IMR-90 (cell line): ENCODE measurements around the gene VRTN. TPM values are rescaled to one million over a fixed set of nuclear protein-coding genes. Genes with fewer than 3 reads are reported as not detected.

Source experiments
- ATAC-seq: fragments of 200-7000 bp; cut with Tn5 transposase; 2 replicates; pipeline ENCODE4 v1.9.1; 2020; ENCODE audit warnings: low read depth, mild to moderate bottlenecking, moderate library complexity
- BruUV-seq: library from RNA; stranded (reverse); fragments of 400-500 nt; replicated peaks from 2 replicates; lab custom pipeline; 2021; lab: Mats Ljungman, UMichigan
- CTCF ChIA-PET: fragments of 300-600 bp; formaldehyde crosslinking; extraction: SDS; loops from one replicate; lab custom pipeline; 2021; ENCODE audit warnings: antibody characterized with exemption; lab: Yijun Ruan, JAX
- POLR2A ChIA-PET: fragments of 300-600 bp; sonication (Branson Sonifier 250); formaldehyde crosslinking; loops from one replicate; lab custom pipeline; 2022; ENCODE audit warnings: antibody characterized with exemption; ENCODE audit not compliant: unreplicated experiment; lab: Charles Lee
- DNase-seq: peaks from one replicate; pipeline ENCODE4 v3.0.0; 2013
- H2AFZ ChIP-seq: replicated peaks from 2 replicates; pipeline ENCODE3; 2013; ENCODE audit warnings: low read length, mild to moderate bottlenecking; ENCODE audit not compliant: poor library complexity
- H2AK5ac ChIP-seq: 2 replicates; pipeline ENCODE4 v1.6.1; 2013; ENCODE audit warnings: low read depth, low read length, inconsistent platforms
- H2AK9ac ChIP-seq: replicated peaks from 2 replicates; pipeline ENCODE3; 2013; ENCODE audit warnings: mild to moderate bottlenecking, low read depth, low read length, moderate library complexity; ENCODE audit not compliant: poor library complexity
- H2BK120ac ChIP-seq: 2 replicates; pipeline ENCODE4 v1.6.1; 2013; ENCODE audit warnings: low read depth, low read length, inconsistent platforms
- H2BK15ac ChIP-seq: 3 replicates; pipeline ENCODE4 v1.6.1; 2013; ENCODE audit warnings: low read depth, low read length, inconsistent platforms
- H2BK20ac ChIP-seq: 2 replicates; pipeline ENCODE4 v1.6.1; 2013; ENCODE audit warnings: low read depth, mild to moderate bottlenecking, inconsistent platforms, low read length, moderate library complexity
- H2BK5ac ChIP-seq: 2 replicates; pipeline ENCODE4 v1.6.1; 2013; ENCODE audit warnings: mild to moderate bottlenecking, low read depth, low read length, inconsistent platforms; ENCODE audit not compliant: poor library complexity, severe bottlenecking
- H3K14ac ChIP-seq: replicated peaks from 2 replicates; pipeline ENCODE4 v1.6.1; 2013; ENCODE audit warnings: low read depth, low read length, inconsistent platforms
- H3K18ac ChIP-seq: 2 replicates; pipeline ENCODE4 v1.6.1; 2013; ENCODE audit warnings: low read depth, low read length, control low read depth
- H3K23ac ChIP-seq: 2 replicates; pipeline ENCODE4 v1.6.1; 2013; ENCODE audit warnings: low read depth, low read length, inconsistent platforms
- H3K27ac ChIP-seq: 2 replicates; pipeline ENCODE4 v1.5.1; 2013; ENCODE audit warnings: mild to moderate bottlenecking, control low read depth, low read length; ENCODE audit not compliant: insufficient read depth
- H3K27me3 ChIP-seq: 2 replicates; pipeline ENCODE4 v1.6.1; 2013; ENCODE audit warnings: low read length; ENCODE audit not compliant: control insufficient read depth, insufficient read depth
- H3K36me3 ChIP-seq: 2 replicates; pipeline ENCODE4 v1.6.1; 2013; ENCODE audit warnings: low read length, mixed read lengths; ENCODE audit not compliant: control insufficient read depth, insufficient read depth
- H3K4ac ChIP-seq: 2 replicates; pipeline ENCODE4 v1.6.1; 2013; ENCODE audit warnings: low read depth, low read length, inconsistent platforms
- H3K4me1 ChIP-seq: 2 replicates; pipeline ENCODE4 v1.6.1; 2013; ENCODE audit warnings: low read length, mixed read lengths; ENCODE audit not compliant: control insufficient read depth, insufficient read depth
- H3K4me2 ChIP-seq: 2 replicates; pipeline ENCODE4 v1.6.1; 2013; ENCODE audit warnings: low read depth, mild to moderate bottlenecking, control low read depth, low read length, moderate library complexity
- H3K4me3 ChIP-seq: 2 replicates; pipeline ENCODE4 v1.5.1; 2013; ENCODE audit warnings: low read depth, mild to moderate bottlenecking, control low read depth, low read length, moderate library complexity; ENCODE audit not compliant: insufficient read depth
- H3K56ac ChIP-seq: 2 replicates; pipeline ENCODE4 v1.6.1; 2013; ENCODE audit warnings: low read length, inconsistent platforms; ENCODE audit not compliant: insufficient read depth; ENCODE audit errors: extremely low read depth
- H3K79me1 ChIP-seq, 2 experiments: 2 replicates each; pipeline ENCODE4 v1.6.1; 2013; ENCODE audit warnings: low read length in 2 of 2, inconsistent platforms in 1 of 2, low read depth in 1 of 2
- H3K9ac ChIP-seq: 2 replicates; pipeline ENCODE4 v1.6.1; 2013; ENCODE audit warnings: low read depth, low read length, control low read depth
- H3K9me1 ChIP-seq: 2 replicates; pipeline ENCODE4 v1.6.1; 2013; ENCODE audit warnings: low read length, inconsistent platforms; ENCODE audit not compliant: insufficient read depth
- H3K9me3 ChIP-seq: 2 replicates; pipeline ENCODE4 v1.6.1; 2013; ENCODE audit warnings: low read length; ENCODE audit not compliant: control insufficient read depth, insufficient read depth
- H4K20me1 ChIP-seq: 2 replicates; pipeline ENCODE4 v1.6.1; 2013; ENCODE audit warnings: low read length, inconsistent platforms; ENCODE audit not compliant: insufficient read depth
- H4K5ac ChIP-seq: 2 replicates; pipeline ENCODE4 v1.6.1; 2013; ENCODE audit warnings: mild to moderate bottlenecking, low read depth, low read length, control low read depth
- H4K8ac ChIP-seq, 2 experiments: 2 replicates each; pipeline ENCODE4 v1.6.1; 2013; ENCODE audit warnings: low read depth in 2 of 2, low read length in 2 of 2, control low read depth in 1 of 2, inconsistent platforms in 1 of 2
- H4K91ac ChIP-seq: 2 replicates; pipeline ENCODE4 v1.6.1; 2013; ENCODE audit warnings: low read depth, low read length, inconsistent platforms; ENCODE audit not compliant: insufficient read depth
- BHLHE40 ChIP-seq: fragments of 150-350 bp; IDR thresholded peaks from 2 replicates; pipeline ENCODE4 v1.6.1; 2016; ENCODE audit warnings: mild to moderate bottlenecking, low read depth, low read length
- CTCF ChIP-seq: conservative IDR thresholded peaks from 2 replicates; pipeline ENCODE4 v1.5.1; 2012; ENCODE audit warnings: mild to moderate bottlenecking, low read depth, low read length, improper control_type of control experiment
- FOS ChIP-seq: fragments of 150-350 bp; IDR thresholded peaks from 2 replicates; pipeline ENCODE4 v1.6.1; 2016; ENCODE audit warnings: low read depth, low read length
- MAFK ChIP-seq: IDR thresholded peaks from 2 replicates; pipeline ENCODE4 v1.6.1; 2012; ENCODE audit warnings: low read depth, low read length, improper control_type of control experiment
- NFE2L2 ChIP-seq: fragments of 150-350 bp; IDR thresholded peaks from 2 replicates; pipeline ENCODE4 v1.6.1; 2016; ENCODE audit warnings: low read depth, mild to moderate bottlenecking, low read length
- POLR2A ChIP-seq: IDR thresholded peaks from 2 replicates; pipeline ENCODE4 v1.6.1; 2012; ENCODE audit warnings: mild to moderate bottlenecking, low read depth, low read length
- RAD21 ChIP-seq: IDR thresholded peaks from 2 replicates; pipeline ENCODE4 v1.6.1; 2012; ENCODE audit warnings: low read length, improper control_type of control experiment
- RCOR1 ChIP-seq: IDR thresholded peaks from 2 replicates; pipeline ENCODE4 v1.6.1; 2012; ENCODE audit warnings: mild to moderate bottlenecking, low read length, improper control_type of control experiment; ENCODE audit not compliant: insufficient replicate concordance
- RFX5 ChIP-seq: IDR thresholded peaks from 2 replicates; pipeline ENCODE4 v1.8.0; 2012; ENCODE audit warnings: low read depth, mild to moderate bottlenecking, low read length, moderate library complexity
- SMC3 ChIP-seq: fragments of 150-350 bp; IDR thresholded peaks from 2 replicates; pipeline ENCODE4 v1.6.1; 2016; ENCODE audit warnings: low read depth, mild to moderate bottlenecking, antibody characterized with exemption, low read length, moderate library complexity
- USF2 ChIP-seq: fragments of 150-350 bp; IDR thresholded peaks from 2 replicates; pipeline ENCODE4 v1.6.1; 2017; ENCODE audit warnings: mild to moderate bottlenecking, antibody characterized with exemption, low read length, low read depth
- WGBS, 2 experiments: methylation state at CpG; one replicate each; pipeline versions ENCODE4 v1.1.5 to v1.1.7; 2013; ENCODE audit warnings: missing lambda C conversion rate in 2 of 2; ENCODE audit not compliant: insufficient read length in 1 of 2; ENCODE audit errors: extremely low coverage in 2 of 2; 5-methylcytosine and 5-hydroxymethylcytosine counted together
- dilution Hi-C: fragments of 300-500 bp; cut with HindIII; formaldehyde crosslinking; loops from one replicate; pipeline ENCODE4 v1.14.3; 2018; ENCODE audit warnings: low sequenced_read_pairs; ENCODE audit not compliant: unreplicated experiment
- in situ Hi-C: fragments of 300-500 bp; cut with MboI; formaldehyde crosslinking; loops from 3 replicates; pipeline ENCODE4 v1.14.3; 2019; ENCODE audit warnings: low sequenced_read_pairs, inconsistent platforms, mixed read lengths
- intact Hi-C: fragments of 100-400 bp; cut with micrococcal nuclease; formaldehyde crosslinking; loops from 2 replicates; pipeline ENCODE4 v1.10.0; 2022
- polyA plus RNA-seq, 3 experiments: library from polyadenylated mRNA; depleted of rRNA; stranded (reverse); fragments of >200 nt; gene quantifications; 2 replicates each; pipeline ENCODE4 v1.2.3, GENCODE V29; 2012; ENCODE audit warnings: low replicate concordance in 1 of 3
- total RNA-seq: library from RNA; depleted of rRNA; stranded (reverse); fragments of >200 nt; gene quantifications from 2 replicates; pipeline ENCODE4 v1.2.3, GENCODE V29; 2012

VRTN gene
- total and polyA plus RNA-seq, 2 of the 4 experiments (the other 2 are of a cell fraction): not detected

- Histone ChIP-seq H4K5ac (no peak overlapping the region), H2AK9ac (no peak overlapping the region), H3K4me3 (no peak overlapping the region), H3K18ac (no peak overlapping the region), H3K9me1 (no peaks in the 10 kb centered on the region), H3K4me1 (peaks cover 5% of the 10 kb centered on the region; the same call in 1 of the 2 replicates), H3K36me3 (no peaks in the 10 kb centered on the region), H4K91ac (no peak overlapping the region), H4K8ac (no peak overlapping the region), H3K27me3 (peaks cover 27% of the 10 kb centered on the region), H2BK15ac (no peak overlapping the region), H2AFZ (peak overlapping the region; percentile 16), H2AK5ac (no peak overlapping the region), H3K9ac (no peak overlapping the region), H4K20me1 (no peaks in the 10 kb centered on the region), H3K23ac (no peak overlapping the region), H2BK5ac (no peak overlapping the region), H3K79me1 (no peaks in the 10 kb centered on the region), H3K27ac (no peak overlapping the region), H3K56ac (no peak overlapping the region), H3K4ac (no peak overlapping the region), H2BK120ac (no peak overlapping the region), H3K14ac (no peak overlapping the region), H2BK20ac (no peak overlapping the region), H3K9me3 (no peaks in the 10 kb centered on the region), H3K4me2 (no peak overlapping the region)
- ChIA-PET CTCF (interaction anchor here (0.9 to 1.3 kb wide), 2 partner anchors 16 to 165 kb away, joined by 3 to 5 read pairs; no protein-coding TSS in a partner anchor), POLR2A (no interaction called here)
- peak; percentile 78 for ATAC-seq
- intact Hi-C loops: loop anchor here (1.0 kb wide), 1 partner anchor 154 kb away; no protein-coding TSS in a partner anchor
- TF ChIP-seq USF2 (no peak), NFE2L2 (no peak), RFX5 (no peak), BHLHE40 (no peak), SMC3 (peak; percentile 34), RAD21 (peak; percentile 43), POLR2A (no peak), RCOR1 (no peak), MAFK (no peak), CTCF (peak; percentile 64), FOS (no peak)
- in situ Hi-C loops: no loop called here
- dilution Hi-C loops: no loop called here
- no TSS peak for BruUV-seq
- no CpG with 5 or more reads among the region's 3 CpGs for WGBS, 2 experiments
- peak; percentile 38 for DNase-seq
These were observed 23.3 kb upstream of the VRTN start for GRCh38 chr14:74324931-74325361.
